Measurements from ENCODE around the gene TUBGCP5. TPM values are rescaled to one million over a fixed set of nuclear protein-coding genes. Genes with fewer than 3 reads are reported as not detected.

Gene TUBGCP5
- total RNA-seq, 2 experiments from 2014 or later, result 24.2 to 24.5 TPM

DNA sequence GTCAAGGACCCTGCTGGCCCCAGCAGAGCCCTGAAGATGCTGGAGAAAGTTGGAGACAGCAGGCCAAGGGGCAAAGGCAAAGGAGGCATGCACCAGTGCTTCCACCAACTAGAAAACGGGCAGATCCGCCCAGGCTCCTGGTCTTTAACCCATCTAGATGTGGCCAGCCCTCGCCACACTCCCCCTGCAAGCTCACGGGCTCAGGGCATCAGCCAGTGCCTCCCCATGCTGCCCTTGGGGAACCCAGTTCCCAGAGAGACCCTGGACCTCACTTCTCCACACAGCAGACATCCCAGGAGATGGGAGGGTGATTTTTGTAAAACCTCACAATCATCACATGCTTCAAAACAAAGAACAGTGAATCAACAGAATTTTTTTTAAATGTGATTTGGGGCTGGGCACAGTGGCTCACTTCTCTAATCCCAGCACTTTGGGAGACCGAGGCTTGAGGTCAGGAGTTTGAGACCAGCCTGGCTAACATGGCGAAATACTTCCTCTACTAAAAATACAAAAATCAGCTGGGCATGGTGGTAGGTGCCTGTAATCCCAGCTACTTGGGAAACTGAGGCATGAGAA is 83.7 kb downstream of the TUBGCP5 start:
- Histone ChIP-seq H3K27ac (ENCODE audit: low read depth in 1 of 2, low read length in 2 of 2) (no peak overlapping the region), H3K9me3 (ENCODE audit: control insufficient read depth in 1 of 2, insufficient read depth in 1 of 2, low read length in 2 of 2) (no peaks in the 10 kb centered on the region), H3K4me3 (ENCODE audit: low read length) (no peak overlapping the region), H3K27me3 (ENCODE audit: control insufficient read depth in 1 of 2, insufficient read depth in 2 of 2, low read length in 2 of 2) (no peaks in the 10 kb centered on the region), H3K4me1 (ENCODE audit: insufficient read depth, low read length) (no peaks in the 10 kb centered on the region), H3K36me3 (ENCODE audit: insufficient read depth, low read length) (no peaks in the 10 kb centered on the region)
- Mint-ChIP-seq H3K27ac (no peak overlapping the region), H3K9me3 (no peaks in the 10 kb centered on the region), H3K27me3 (no peaks in the 10 kb centered on the region), H3K4me1 (ENCODE audit: low read depth) (no peaks in the 10 kb centered on the region), H3K36me3 (ENCODE audit: low read depth) (no peaks in the 10 kb centered on the region), H3K4me3 (no peak overlapping the region)
- intact Hi-C loops (cut with DNase I, micrococcal nuclease), result no loop called here
- ATAC-seq (ENCODE audit: poor library complexity) (no peak), DNase-seq (no peak)
- ChIA-PET CTCF (no interaction called here), POLR2A (no interaction called here)
- TF ChIP-seq, protein P1, sequence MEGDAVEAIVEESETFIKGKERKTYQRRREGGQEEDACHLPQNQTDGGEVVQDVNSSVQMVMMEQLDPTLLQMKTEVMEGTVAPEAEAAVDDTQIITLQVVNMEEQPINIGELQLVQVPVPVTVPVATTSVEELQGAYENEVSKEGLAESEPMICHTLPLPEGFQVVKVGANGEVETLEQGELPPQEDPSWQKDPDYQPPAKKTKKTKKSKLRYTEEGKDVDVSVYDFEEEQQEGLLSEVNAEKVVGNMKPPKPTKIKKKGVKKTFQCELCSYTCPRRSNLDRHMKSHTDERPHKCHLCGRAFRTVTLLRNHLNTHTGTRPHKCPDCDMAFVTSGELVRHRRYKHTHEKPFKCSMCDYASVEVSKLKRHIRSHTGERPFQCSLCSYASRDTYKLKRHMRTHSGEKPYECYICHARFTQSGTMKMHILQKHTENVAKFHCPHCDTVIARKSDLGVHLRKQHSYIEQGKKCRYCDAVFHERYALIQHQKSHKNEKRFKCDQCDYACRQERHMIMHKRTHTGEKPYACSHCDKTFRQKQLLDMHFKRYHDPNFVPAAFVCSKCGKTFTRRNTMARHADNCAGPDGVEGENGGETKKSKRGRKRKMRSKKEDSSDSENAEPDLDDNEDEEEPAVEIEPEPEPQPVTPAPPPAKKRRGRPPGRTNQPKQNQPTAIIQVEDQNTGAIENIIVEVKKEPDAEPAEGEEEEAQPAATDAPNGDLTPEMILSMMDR (IDR thresholded peaks at IDR 0.05), result no peak

DNA sequence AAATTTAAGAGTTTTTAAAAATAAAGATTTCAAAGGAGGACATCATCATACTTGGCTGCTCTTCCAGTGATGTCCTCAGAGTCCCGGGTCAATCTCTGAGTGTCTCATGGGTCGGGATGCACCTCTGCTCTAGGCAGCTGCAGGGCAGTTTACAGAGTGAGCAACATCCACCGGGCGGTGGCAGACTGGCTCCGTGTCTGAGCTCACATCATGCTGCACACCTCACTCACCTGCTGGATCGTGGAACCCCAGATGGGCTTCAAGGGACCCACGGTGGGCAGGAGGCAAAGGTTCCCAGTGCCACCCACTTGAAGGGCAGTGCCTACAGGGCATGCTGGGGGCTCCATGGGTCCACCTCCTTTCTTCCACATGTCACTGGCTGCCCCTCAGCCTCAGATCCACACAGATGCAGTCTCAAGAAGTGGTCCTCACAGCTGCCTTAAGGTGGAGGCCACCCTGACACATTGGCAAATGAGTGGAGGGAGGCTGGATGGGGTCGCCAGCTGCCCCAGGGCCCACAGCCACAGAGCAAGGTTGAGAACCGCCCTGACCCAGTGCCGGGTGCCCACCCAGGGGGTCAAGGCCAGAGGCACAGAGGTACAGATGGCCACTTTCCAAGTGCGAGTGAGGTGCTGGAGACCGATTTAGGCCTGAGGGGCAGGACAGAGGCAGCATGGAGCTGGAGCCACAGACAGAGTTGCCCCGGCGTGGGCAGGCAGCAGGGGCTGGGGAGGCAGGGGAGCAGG is 84.4 kb downstream of the TUBGCP5 start:
- CTCF ChIA-PET, result no interaction called here
- H3K36me3 ChIP-seq (ENCODE audit: insufficient read depth, low read length), result no peaks in the 10 kb centered on the region
- H3K27me3 ChIP-seq (ENCODE audit: control insufficient read depth in 1 of 2, insufficient read depth in 2 of 2, low read length in 2 of 2), result no peaks in the 10 kb centered on the region
- H3K36me3 Mint-ChIP-seq (ENCODE audit: low read depth), result no peaks in the 10 kb centered on the region
- H3K4me3 Mint-ChIP-seq, result no peak overlapping the region
- H3K4me1 Mint-ChIP-seq (ENCODE audit: low read depth), result no peaks in the 10 kb centered on the region
- intact Hi-C loops (cut with DNase I, micrococcal nuclease), result no loop called here
- no peaks in the 10 kb centered on the region for H3K9me3 ChIP-seq (ENCODE audit: control insufficient read depth in 1 of 2, insufficient read depth in 1 of 2, low read length in 2 of 2)
- TF ChIP-seq, protein P1 (IDR thresholded peaks at IDR 0.05), result no peak
- no peaks in the 10 kb centered on the region for H3K9me3 Mint-ChIP-seq
- POLR2A ChIA-PET, result no interaction called here
- DNase-seq (no peak), ATAC-seq (ENCODE audit: poor library complexity) (no peak)
- H3K27me3 Mint-ChIP-seq, result no peaks in the 10 kb centered on the region
- H3K27ac Mint-ChIP-seq, result no peak overlapping the region
- H3K27ac ChIP-seq (ENCODE audit: low read depth in 1 of 2, low read length in 2 of 2), result no peak overlapping the region
- H3K4me1 ChIP-seq (ENCODE audit: insufficient read depth, low read length), result no peaks in the 10 kb centered on the region
- no peak overlapping the region for H3K4me3 ChIP-seq (ENCODE audit: low read length)

DNA sequence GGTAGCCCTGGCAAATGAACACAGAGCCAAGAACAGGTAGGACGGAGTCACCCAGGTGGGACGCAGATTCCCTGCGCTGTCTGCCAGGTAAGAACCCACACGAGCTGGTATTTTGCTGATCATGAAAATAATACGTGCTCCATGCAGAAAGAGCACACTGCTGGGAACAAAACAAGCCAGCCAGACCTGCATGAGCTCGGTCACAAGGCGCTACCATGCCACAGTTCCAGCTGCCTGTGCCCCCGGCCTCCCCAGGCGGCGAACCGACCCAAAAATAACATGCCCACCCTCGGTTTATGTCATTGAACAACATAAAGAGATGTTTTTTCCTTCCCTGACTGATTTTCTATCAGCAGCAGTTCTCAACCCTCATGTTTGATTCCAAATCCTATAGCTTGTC is 85.0 kb downstream of the TUBGCP5 start:
- no peak for ATAC-seq (ENCODE audit: poor library complexity)
- DNase-seq, result no peak
- TF ChIP-seq, protein P1 (IDR thresholded peaks at IDR 0.05), result no peak
- no peaks in the 10 kb centered on the region for H3K36me3 ChIP-seq (ENCODE audit: insufficient read depth, low read length)
- Mint-ChIP-seq H3K4me1 (ENCODE audit: low read depth) (no peaks in the 10 kb centered on the region), H3K4me3 (no peak overlapping the region), H3K9me3 (no peaks in the 10 kb centered on the region), H3K27me3 (no peaks in the 10 kb centered on the region), H3K27ac (no peak overlapping the region), H3K36me3 (ENCODE audit: low read depth) (no peaks in the 10 kb centered on the region)
- H3K4me1 ChIP-seq (ENCODE audit: insufficient read depth, low read length), result peaks cover under 1% of the 10 kb centered on the region
- H3K27me3 ChIP-seq (ENCODE audit: control insufficient read depth in 1 of 2, insufficient read depth in 2 of 2, low read length in 2 of 2), result no peaks in the 10 kb centered on the region
- H3K4me3 ChIP-seq (ENCODE audit: low read length), result no peak overlapping the region
- POLR2A ChIA-PET, result no interaction called here
- CTCF ChIA-PET, result interaction anchor here (0.5 kb wide), 1 partner anchor 20 kb away, joined by 3 read pairs; no protein-coding TSS in a partner anchor
- H3K9me3 ChIP-seq (ENCODE audit: control insufficient read depth in 1 of 2, insufficient read depth in 1 of 2, low read length in 2 of 2), result no peaks in the 10 kb centered on the region
- H3K27ac ChIP-seq (ENCODE audit: low read depth in 1 of 2, low read length in 2 of 2), result no peak overlapping the region
- intact Hi-C loops (cut with DNase I, micrococcal nuclease), result no loop called here

Measured in CD4-positive, alpha-beta T cell (primary cell).